ENCODE results near the gene NUTF2. TPM values are rescaled to one million over a fixed set of nuclear protein-coding genes. Genes with fewer than 3 reads are reported as not detected.

NUTF2 gene
- total RNA-seq, result 131 TPM

- Histone ChIP-seq H3K4me1 (peaks cover 64% of the 10 kb centered on the region), H3K27ac (peak within 1 kb of the TSS; percentile 100), H3K4me3 (peak within 1 kb of the TSS; percentile 79 to 98), H3K9me3 (no peaks in the 10 kb centered on the region), H3K27me3 (no peaks in the 10 kb centered on the region), H3K36me3 (no peaks in the 10 kb centered on the region)
- peak in 1 of 2 donors; percentile 55 for TF ChIP-seq POLR2A (IDR thresholded peaks at IDR 0.05)
- TF ChIP-seq POLR2AphosphoS5 (IDR thresholded peaks at IDR 0.05; ENCODE audit: insufficient read depth in 1 of 2, low read depth in 1 of 2), result peak; percentile 90 to 91
- peak in 1 of 3 experiments; percentile 9 for TF ChIP-seq CTCF (IDR thresholded peaks at IDR 0.05)
- DNase-seq (ENCODE audit: extremely low spot score in 2 of 2), result peak in 1 of 2 donors; percentile 95
- intact Hi-C loops (cut with DNase I), result no loop called here
Observed at GRCh38 chr16:67846320-67847063, at the start of gene NUTF2. Gene NUTF2 (plus strand): TSS chr16:67846933. CDS start chr16:67865131, 18,198 bp downstream.

GRCh38 chr16:67800338-67800926 is 46.3 kb upstream of the NUTF2 start:
- no peak overlapping the region for H3K27ac ChIP-seq
- no peaks in the 10 kb centered on the region for H3K27me3 ChIP-seq
- intact Hi-C loops (cut with DNase I), result no loop called here
- no peaks in the 10 kb centered on the region for H3K9me3 ChIP-seq
- peaks cover 51% of the 10 kb centered on the region for H3K4me1 ChIP-seq
- DNase-seq (ENCODE audit: extremely low spot score in 2 of 2), result no peak
- no peak for TF ChIP-seq CTCF (IDR thresholded peaks at IDR 0.05)
- TF ChIP-seq POLR2A (IDR thresholded peaks at IDR 0.05), result no peak
- no peak for TF ChIP-seq POLR2AphosphoS5 (IDR thresholded peaks at IDR 0.05; ENCODE audit: insufficient read depth in 1 of 2, low read depth in 1 of 2)
- no peak overlapping the region for H3K4me3 ChIP-seq
- peaks cover 0 to 12% of the 10 kb centered on the region in 2 donors for H3K36me3 ChIP-seq

- DNase-seq (ENCODE audit: extremely low spot score in 2 of 2), result no peak
- intact Hi-C loops (cut with DNase I), result no loop called here
- TF ChIP-seq POLR2AphosphoS5 (IDR thresholded peaks at IDR 0.05; ENCODE audit: insufficient read depth in 1 of 2, low read depth in 1 of 2) (no peak), POLR2A (IDR thresholded peaks at IDR 0.05) (no peak), CTCF (IDR thresholded peaks at IDR 0.05) (no peak)
- no peak overlapping the region for H3K27ac ChIP-seq
- no peaks in the 10 kb centered on the region for H3K27me3 ChIP-seq
- H3K36me3 ChIP-seq, result peaks cover 0 to 12% of the 10 kb centered on the region in 2 donors
- no peaks in the 10 kb centered on the region for H3K9me3 ChIP-seq
- H3K4me1 ChIP-seq, result peaks cover 57% of the 10 kb centered on the region
- H3K4me3 ChIP-seq, result no peak overlapping the region
Observed at GRCh38 chr16:67801241-67801640, 45.5 kb upstream of the NUTF2 start.

GRCh38 chr16:67801883-67802282 is 44.9 kb upstream of the NUTF2 start:
- Histone ChIP-seq H3K4me1 (peaks cover 57% of the 10 kb centered on the region), H3K36me3 (peaks cover 0 to 12% of the 10 kb centered on the region in 2 donors), H3K4me3 (no peak overlapping the region), H3K27ac (no peak overlapping the region), H3K9me3 (no peaks in the 10 kb centered on the region), H3K27me3 (no peaks in the 10 kb centered on the region)
- no peak for DNase-seq (ENCODE audit: extremely low spot score in 2 of 2)
- intact Hi-C loops (cut with DNase I), result no loop called here
- TF ChIP-seq CTCF (IDR thresholded peaks at IDR 0.05), result no peak
- TF ChIP-seq POLR2A (IDR thresholded peaks at IDR 0.05), result no peak
- TF ChIP-seq POLR2AphosphoS5 (IDR thresholded peaks at IDR 0.05; ENCODE audit: insufficient read depth in 1 of 2, low read depth in 1 of 2), result no peak

- Histone ChIP-seq H3K9me3 (no peaks in the 10 kb centered on the region), H3K36me3 (peaks cover 0 to 8% of the 10 kb centered on the region in 2 donors), H3K4me1 (peaks cover 64% of the 10 kb centered on the region), H3K4me3 (no peak overlapping the region), H3K27me3 (no peaks in the 10 kb centered on the region), H3K27ac (no peak overlapping the region)
- no peak for TF ChIP-seq POLR2AphosphoS5 (IDR thresholded peaks at IDR 0.05; ENCODE audit: insufficient read depth in 1 of 2, low read depth in 1 of 2)
- TF ChIP-seq CTCF (IDR thresholded peaks at IDR 0.05), result no peak
- no peak for TF ChIP-seq POLR2A (IDR thresholded peaks at IDR 0.05)
- DNase-seq (ENCODE audit: extremely low spot score in 2 of 2), result no peak
- intact Hi-C loops (cut with DNase I), result no loop called here
Observed at GRCh38 chr16:67803894-67804293, 42.8 kb upstream of the NUTF2 start.

Measured in vagina (tissue), 2 donors.